Measurements from ENCODE around the gene GLE1. TPM values are rescaled to one million over a fixed set of nuclear protein-coding genes. Genes with fewer than 3 reads are reported as not detected.

The GLE1 gene
- total and polyA plus RNA-seq, 2 donors from 2014 or later: 15.6 to 22.8 TPM

DNA sequence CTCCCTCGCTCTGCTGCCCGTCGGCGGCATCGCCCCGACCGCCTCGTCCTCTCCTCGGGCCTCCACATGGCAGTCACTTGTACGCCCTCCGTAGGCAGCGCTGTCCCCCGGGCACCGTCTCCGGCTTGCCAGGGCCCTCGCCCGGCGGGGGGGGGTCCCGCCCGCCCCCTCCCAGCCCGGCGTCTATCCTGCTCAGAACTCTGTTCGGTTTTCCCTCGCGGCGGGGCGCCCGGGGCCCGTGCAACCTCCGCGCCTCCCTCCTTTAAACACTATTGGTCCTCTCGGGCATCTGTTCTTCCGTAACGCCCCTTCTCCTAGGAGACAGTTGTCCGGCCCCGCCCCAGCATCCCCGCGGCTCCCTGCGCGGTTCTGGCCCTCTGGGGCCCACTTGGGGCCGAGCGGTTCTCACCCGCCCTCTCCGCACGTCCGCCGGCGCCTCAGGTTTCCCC, 47.9 kb upstream of the GLE1 start:
- FAIRE-seq: no peak
- peaks cover 0 to 6% (median 0%) of the 10 kb centered on the region in 3 donors for H3K4me1 ChIP-seq (ENCODE audit: control insufficient read depth in 2 of 3, insufficient read depth in 2 of 3, low read depth in 1 of 3, low read length in 3 of 3)
- intact Hi-C loops (cut with DNase I): no loop called here
- H3K4me3 ChIP-seq (ENCODE audit: low read length in 3 of 3): peak overlapping the region; percentile 48 to 85 (median 74)
- H3K9me3 ChIP-seq (ENCODE audit: control insufficient read depth in 2 of 3, insufficient read depth in 1 of 3, low read length in 3 of 3): no peaks in the 10 kb centered on the region
- no peaks in the 10 kb centered on the region for H3K27me3 ChIP-seq (ENCODE audit: control insufficient read depth, insufficient read depth, low read length)
- peaks cover 2 to 12% (median 8%) of the 10 kb centered on the region in 3 donors for H3K36me3 ChIP-seq (ENCODE audit: control insufficient read depth in 2 of 3, insufficient read depth in 3 of 3, low read length in 3 of 3)
- peak; percentile 48 to 87 (median 78) for DNase-seq
- TF ChIP-seq, protein P1, sequence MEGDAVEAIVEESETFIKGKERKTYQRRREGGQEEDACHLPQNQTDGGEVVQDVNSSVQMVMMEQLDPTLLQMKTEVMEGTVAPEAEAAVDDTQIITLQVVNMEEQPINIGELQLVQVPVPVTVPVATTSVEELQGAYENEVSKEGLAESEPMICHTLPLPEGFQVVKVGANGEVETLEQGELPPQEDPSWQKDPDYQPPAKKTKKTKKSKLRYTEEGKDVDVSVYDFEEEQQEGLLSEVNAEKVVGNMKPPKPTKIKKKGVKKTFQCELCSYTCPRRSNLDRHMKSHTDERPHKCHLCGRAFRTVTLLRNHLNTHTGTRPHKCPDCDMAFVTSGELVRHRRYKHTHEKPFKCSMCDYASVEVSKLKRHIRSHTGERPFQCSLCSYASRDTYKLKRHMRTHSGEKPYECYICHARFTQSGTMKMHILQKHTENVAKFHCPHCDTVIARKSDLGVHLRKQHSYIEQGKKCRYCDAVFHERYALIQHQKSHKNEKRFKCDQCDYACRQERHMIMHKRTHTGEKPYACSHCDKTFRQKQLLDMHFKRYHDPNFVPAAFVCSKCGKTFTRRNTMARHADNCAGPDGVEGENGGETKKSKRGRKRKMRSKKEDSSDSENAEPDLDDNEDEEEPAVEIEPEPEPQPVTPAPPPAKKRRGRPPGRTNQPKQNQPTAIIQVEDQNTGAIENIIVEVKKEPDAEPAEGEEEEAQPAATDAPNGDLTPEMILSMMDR (IDR thresholded peaks at IDR 0.05; ENCODE audit: borderline replicate concordance, extremely low read depth, insufficient read depth): no peak
- H3K27ac ChIP-seq (ENCODE audit: low read depth in 2 of 2, low read length in 2 of 2): peak overlapping the region; percentile 53 to 57
- H3K9ac ChIP-seq (ENCODE audit: low read length in 3 of 3): peak overlapping the region in 2 of 3 donors; percentile 55 to 67

DNA sequence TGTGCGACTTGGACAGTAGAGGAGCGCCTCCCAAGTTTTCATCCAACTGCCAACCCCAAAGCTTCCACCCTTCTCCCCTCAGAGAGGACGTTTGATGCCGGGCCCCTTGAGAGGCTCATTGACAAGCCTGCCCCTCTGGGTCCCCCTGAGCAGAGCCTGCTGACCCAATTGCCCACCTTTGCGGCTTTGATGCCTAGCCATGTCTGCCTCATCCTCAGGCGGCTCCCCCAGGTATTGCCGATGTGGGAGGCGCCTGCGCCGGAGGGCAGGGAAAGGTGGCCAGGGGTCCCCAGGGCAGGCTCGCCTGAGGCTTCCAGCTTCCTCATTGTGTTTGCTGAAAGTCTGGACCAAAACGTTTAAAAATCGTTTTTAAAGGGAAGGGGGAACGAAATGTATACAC, 47.3 kb upstream of the GLE1 start:
- intact Hi-C loops (cut with DNase I): no loop called here
- Histone ChIP-seq H3K4me3 (ENCODE audit: low read length in 3 of 3) (peak overlapping the region; percentile 7 to 85 (median 20)), H3K9ac (ENCODE audit: low read length in 3 of 3) (peak overlapping the region in 1 of 3 donors; percentile 12)

DNA sequence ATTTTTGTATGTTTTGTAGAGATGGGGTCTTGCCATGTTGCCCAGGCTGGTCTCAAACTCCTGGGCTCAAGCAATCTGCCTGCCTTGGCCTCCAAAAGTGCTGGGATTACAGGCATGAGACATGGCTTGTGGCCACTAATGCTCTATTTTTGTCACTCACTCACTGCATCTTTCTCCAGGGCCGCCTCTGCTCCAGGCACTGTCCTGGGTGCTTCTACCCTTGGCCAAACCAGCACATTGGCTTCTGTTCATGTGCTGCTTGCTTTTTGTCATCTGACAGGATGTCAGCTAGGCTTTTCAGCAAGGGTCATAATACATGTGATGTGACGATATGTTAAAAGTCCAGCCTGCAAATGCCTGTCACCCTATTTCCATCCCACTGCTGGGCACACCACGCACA, 45.5 kb upstream of the GLE1 start:
- TF ChIP-seq, protein P1 (IDR thresholded peaks at IDR 0.05; ENCODE audit: borderline replicate concordance, extremely low read depth, insufficient read depth): no peak
- DNase-seq (no peak), FAIRE-seq (no peak)
- H3K9me3 ChIP-seq (ENCODE audit: control insufficient read depth in 2 of 3, insufficient read depth in 1 of 3, low read length in 3 of 3): no peaks in the 10 kb centered on the region
- no peak overlapping the region for H3K4me3 ChIP-seq (ENCODE audit: low read length in 3 of 3)
- H3K36me3 ChIP-seq (ENCODE audit: control insufficient read depth in 2 of 3, insufficient read depth in 3 of 3, low read length in 3 of 3): peaks cover 2 to 15% (median 11%) of the 10 kb centered on the region in 3 donors
- peaks cover 0 to 6% (median 0%) of the 10 kb centered on the region in 3 donors for H3K4me1 ChIP-seq (ENCODE audit: control insufficient read depth in 2 of 3, insufficient read depth in 2 of 3, low read depth in 1 of 3, low read length in 3 of 3)
- intact Hi-C loops (cut with DNase I): no loop called here
- no peak overlapping the region for H3K27ac ChIP-seq (ENCODE audit: low read depth in 2 of 2, low read length in 2 of 2)
- H3K9ac ChIP-seq (ENCODE audit: low read length in 3 of 3): no peak overlapping the region
- no peaks in the 10 kb centered on the region for H3K27me3 ChIP-seq (ENCODE audit: control insufficient read depth, insufficient read depth, low read length)

More for the DNA sequence above, 47.3 kb upstream of the GLE1 start:
- Histone ChIP-seq H3K27ac (ENCODE audit: low read depth in 2 of 2, low read length in 2 of 2) (no peak overlapping the region), H3K27me3 (ENCODE audit: control insufficient read depth, insufficient read depth, low read length) (no peaks in the 10 kb centered on the region), H3K4me1 (ENCODE audit: control insufficient read depth in 2 of 3, insufficient read depth in 2 of 3, low read depth in 1 of 3, low read length in 3 of 3) (peaks cover 0 to 6% (median 0%) of the 10 kb centered on the region in 3 donors), H3K36me3 (ENCODE audit: control insufficient read depth in 2 of 3, insufficient read depth in 3 of 3, low read length in 3 of 3) (peaks cover 2 to 12% (median 8%) of the 10 kb centered on the region in 3 donors), H3K9me3 (ENCODE audit: control insufficient read depth in 2 of 3, insufficient read depth in 1 of 3, low read length in 3 of 3) (no peaks in the 10 kb centered on the region)
- DNase-seq (no peak), FAIRE-seq (no peak)
- TF ChIP-seq, protein P1 (IDR thresholded peaks at IDR 0.05; ENCODE audit: borderline replicate concordance, extremely low read depth, insufficient read depth): no peak

DNA sequence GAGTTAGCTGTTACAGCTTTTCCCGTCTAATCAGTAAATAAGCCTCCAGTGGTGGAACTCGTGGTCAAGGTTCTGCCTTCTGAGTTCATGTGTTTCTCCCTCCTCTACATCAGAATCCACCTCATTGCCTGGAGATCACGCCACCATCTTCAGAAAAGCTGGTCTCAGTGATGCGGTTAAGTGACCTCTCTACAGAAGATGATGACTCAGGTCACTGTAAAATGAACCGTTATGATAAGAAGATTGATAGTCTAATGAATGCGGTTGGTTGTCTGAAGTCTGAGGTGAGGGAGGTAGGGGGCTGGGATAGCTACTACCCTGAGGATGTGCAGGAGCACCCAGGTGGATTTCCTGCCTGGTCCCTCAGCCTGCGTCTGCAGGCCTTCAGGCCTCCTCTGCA, 35.4 kb upstream of the GLE1 start:
- no peak overlapping the region for H3K9ac ChIP-seq (ENCODE audit: low read length in 3 of 3)
- intact Hi-C loops (cut with DNase I): no loop called here
- DNase-seq: no peak
- H3K36me3 ChIP-seq (ENCODE audit: control insufficient read depth in 2 of 3, insufficient read depth in 3 of 3, low read length in 3 of 3): peaks cover 0 to 17% (median 11%) of the 10 kb centered on the region in 3 donors
- no peaks in the 10 kb centered on the region for H3K4me1 ChIP-seq (ENCODE audit: control insufficient read depth in 2 of 3, insufficient read depth in 2 of 3, low read depth in 1 of 3, low read length in 3 of 3)
- H3K27ac ChIP-seq (ENCODE audit: low read depth in 2 of 2, low read length in 2 of 2): no peak overlapping the region
- TF ChIP-seq, protein P1 (IDR thresholded peaks at IDR 0.05; ENCODE audit: borderline replicate concordance, extremely low read depth, insufficient read depth): no peak
- no peaks in the 10 kb centered on the region for H3K9me3 ChIP-seq (ENCODE audit: control insufficient read depth in 2 of 3, insufficient read depth in 1 of 3, low read length in 3 of 3)
- H3K4me3 ChIP-seq (ENCODE audit: low read length in 3 of 3): no peak overlapping the region
- FAIRE-seq: no peak
- H3K27me3 ChIP-seq (ENCODE audit: control insufficient read depth, insufficient read depth, low read length): no peaks in the 10 kb centered on the region
